HepG2 (cell line): ENCODE results near the gene DLL4. TPM values are rescaled to one million over a fixed set of nuclear protein-coding genes. Genes with fewer than 3 reads are reported as not detected.
A peak's percentile ranks its signal among the peaks of the same experiment; 100 is the strongest.

ENCODE experiments used
- ATAC-seq: fragments of 200-7000 bp; cut with Tn5 transposase; 3 replicates; pipeline ENCODE4 v1.9.1; 2020; ENCODE audit warnings: mild to moderate bottlenecking, moderate library complexity
- BruUV-seq: library from RNA; stranded (reverse); fragments of 400-500 nt; replicated peaks from 2 replicates; lab custom pipeline; 2021; lab: Mats Ljungman, UMichigan
- CTCF ChIA-PET: fragments of 300-600 bp; formaldehyde crosslinking; extraction: SDS; loops from one replicate; lab custom pipeline; 2021; ENCODE audit warnings: low total read pairs, inconsistent platforms, low intra/inter-chr PET ratio; lab: Yijun Ruan, JAX
- POLR2A ChIA-PET: fragments of 350-600 bp; sonication (Branson Sonifier 250); formaldehyde crosslinking; loops from one replicate; lab custom pipeline; 2020; ENCODE audit warnings: antibody characterized with exemption, inconsistent platforms; lab: Yijun Ruan, JAX
- DNase-seq: peaks from one replicate; pipeline ENCODE4 v3.0.0-alpha.2; 2015; ENCODE audit warnings: low spot score
- FAIRE-seq: peaks from 3 replicates; lab custom pipeline; 2011; peaks lifted over from hg19 to GRCh38; lab: Jason Lieb, UNC
- H2AFZ ChIP-seq: one replicate; pipeline ENCODE4 v1.6.1; 2011; ENCODE audit warnings: low read length, inconsistent platforms
- H3K27ac ChIP-seq: fragments of 300-600 bp; 3 replicates; pipeline ENCODE4 v1.8.0; 2011; ENCODE audit warnings: mixed run types, mild to moderate bottlenecking, mixed read lengths, low read length, inconsistent platforms; ENCODE audit not compliant: insufficient read depth; ENCODE audit errors: extremely low read length
- H3K27me3 ChIP-seq, 2 experiments: fragments of 200-600 bp in 1 of 2; 2 replicates in 1 of 2; 3 replicates in 1 of 2; pipeline versions ENCODE4 v1.6.0 to v1.8.0; 2011; ENCODE audit warnings: low read length in 2 of 2, mild to moderate bottlenecking in 2 of 2, moderate library complexity in 2 of 2, inconsistent platforms in 1 of 2; ENCODE audit not compliant: insufficient read depth in 2 of 2, control insufficient read depth in 1 of 2
- H3K36me3 ChIP-seq, 2 experiments: fragments of 200-600 bp in 1 of 2; replicated peaks in 1 of 2; 2 replicates in 1 of 2; 3 replicates in 1 of 2; pipeline versions ENCODE4 v1.5.1 to v1.8.0; 2011; ENCODE audit warnings: low read length in 2 of 2, inconsistent platforms in 1 of 2; ENCODE audit not compliant: insufficient read depth in 2 of 2, control insufficient read depth in 1 of 2
- H3K4me1 ChIP-seq: 2 replicates; pipeline ENCODE4 v1.5.1; 2012; ENCODE audit warnings: low read length, inconsistent platforms; ENCODE audit not compliant: insufficient read depth
- H3K4me2 ChIP-seq: 2 replicates; pipeline ENCODE4 v1.6.0; 2011; ENCODE audit warnings: low read depth, low read length, inconsistent platforms
- H3K4me3 ChIP-seq, 3 experiments: fragments of 200-600 bp in 1 of 3; sonication (generic), shearing (Covaris generic) in 1 of 3; replicated peaks in 1 of 3; 2 replicates each; pipeline ENCODE4 v1.5.1; 2011 to 2016; ENCODE audit warnings: low read length in 3 of 3, inconsistent platforms in 2 of 3, low read depth in 2 of 3, mild to moderate bottlenecking in 2 of 3, control low read depth in 1 of 3, mixed read lengths in 1 of 3; ENCODE audit not compliant: insufficient read depth in 1 of 3
- H3K79me2 ChIP-seq: one replicate; pipeline ENCODE4 v1.6.1; 2011; ENCODE audit warnings: low read length, inconsistent platforms; ENCODE audit not compliant: insufficient read depth
- H3K9ac ChIP-seq: 2 replicates; pipeline ENCODE4 v1.6.0; 2011; ENCODE audit warnings: mild to moderate bottlenecking, low read depth, low read length, inconsistent platforms; ENCODE audit not compliant: insufficient read depth
- H3K9me3 ChIP-seq: 2 replicates; pipeline ENCODE4 v1.5.1; 2012; ENCODE audit warnings: mild to moderate bottlenecking, low read length
- H4K20me1 ChIP-seq: 2 replicates; pipeline ENCODE4 v1.6.0; 2011; ENCODE audit warnings: inconsistent platforms, mild to moderate bottlenecking, low read length, moderate library complexity; ENCODE audit not compliant: insufficient read depth
- HIVEP1 ChIP-seq: sonication (generic); formaldehyde crosslinking; IDR thresholded peaks from 2 replicates; pipeline ENCODE4 v1.4.0; 2020; ENCODE audit warnings: mild to moderate bottlenecking, missing genetic modification reagents
- PRDM15 ChIP-seq: sonication (generic); formaldehyde crosslinking; IDR thresholded peaks from 2 replicates; pipeline ENCODE4 v1.4.0; 2020; ENCODE audit warnings: missing genetic modification reagents
- SCMH1 ChIP-seq: sonication (generic); formaldehyde crosslinking; IDR thresholded peaks from 2 replicates; pipeline ENCODE4 v1.9.0; 2021; ENCODE audit warnings: missing genetic modification reagents, mild to moderate bottlenecking, borderline replicate concordance
- SP1 ChIP-seq, 2 experiments: fragments of 450-650 bp in 1 of 2; sonication (generic) in 1 of 2; formaldehyde crosslinking in 1 of 2; IDR thresholded peaks; 2 replicates each; pipeline versions ENCODE4 v1.4.0 to v1.6.1; 2016 to 2020; ENCODE audit warnings: missing genetic modification reagents in 1 of 2
- SPEN ChIP-seq: sonication (generic); formaldehyde crosslinking; IDR thresholded peaks from 2 replicates; pipeline ENCODE4 v1.5.1; 2020; ENCODE audit warnings: low read depth, mild to moderate bottlenecking, missing genetic modification reagents
- STAT5B ChIP-seq: sonication (generic); formaldehyde crosslinking; IDR thresholded peaks from 2 replicates; pipeline ENCODE4 v1.4.0; 2020; ENCODE audit warnings: missing genetic modification reagents
- ZBTB21 ChIP-seq: sonication (generic); formaldehyde crosslinking; IDR thresholded peaks from 2 replicates; pipeline ENCODE4 v1.4.0; 2020; ENCODE audit warnings: missing genetic modification reagents
- ZBTB7A ChIP-seq: sonication (generic); formaldehyde crosslinking; IDR thresholded peaks from 2 replicates; pipeline ENCODE4 v1.8.0; 2022; ENCODE audit warnings: mild to moderate bottlenecking, missing genetic modification reagents
- ZNF253 ChIP-seq: sonication (generic); formaldehyde crosslinking; IDR thresholded peaks from 2 replicates; pipeline ENCODE4 v1.8.0; 2022; ENCODE audit warnings: mild to moderate bottlenecking, missing genetic modification reagents, borderline replicate concordance
- ZNF34 ChIP-seq: sonication (generic); formaldehyde crosslinking; IDR thresholded peaks from 2 replicates; pipeline ENCODE4 v1.4.0; 2020; ENCODE audit warnings: mild to moderate bottlenecking, missing genetic modification reagents, borderline replicate concordance
- ZNF549 ChIP-seq: sonication (generic); formaldehyde crosslinking; IDR thresholded peaks from 2 replicates; pipeline ENCODE4 v1.5.0; 2020; ENCODE audit warnings: missing genetic modification reagents
- WGBS: methylation state at CpG from one replicate; pipeline ENCODE4 v1.1.6; 2017; ENCODE audit warnings: low lambda C conversion rate; 5-methylcytosine and 5-hydroxymethylcytosine counted together
- in situ Hi-C: cut with HindIII; loops from 2 replicates; pipeline ENCODE4 v1.10.0; 2017; ENCODE audit warnings: low pct_unique_long_range_greater_than_20kb; ENCODE audit not compliant: extremely low pct_ligation_motif_present
- intact Hi-C: fragments of 100-400 bp; cut with micrococcal nuclease; formaldehyde crosslinking; loops from one replicate; pipeline ENCODE4 v1.10.0; 2022; ENCODE audit not compliant: unreplicated experiment
- polyA plus RNA-seq, 8 experiments: library from polyadenylated mRNA; depleted of rRNA in 3 of 8; stranded (reverse) in 7 of 8; unstranded in 1 of 8; fragments of >200 nt; fragmentation: Illumina TruSeq in 4 of 8; extraction: Trizol in 4 of 8; gene quantifications; 2 replicates each; pipeline versions ENCODE4 v1.2.1 to v1.2.3, GENCODE V29; 2011 to 2016; ENCODE audit warnings: low read depth in 4 of 8, missing spikeins in 1 of 8, mixed read lengths in 1 of 8; ENCODE audit not compliant: insufficient read depth in 1 of 8
- total RNA-seq, 5 experiments: library from RNA; depleted of rRNA; stranded (reverse); fragments of >200 nt; fragmentation: Illumina TruSeq; extraction: Trizol; gene quantifications; 2 replicates each; pipeline ENCODE4 v1.2.3, GENCODE V29; 2016; ENCODE audit warnings: low read depth in 1 of 5
- TF ChIP-seq, protein P1 (sequence below): sonication (generic); formaldehyde crosslinking; IDR thresholded peaks from 2 replicates; pipeline ENCODE4 v1.5.0; 2020; ENCODE audit warnings: missing genetic modification reagents

DLL4 gene
- total and polyA plus RNA-seq, 2 of the 13 experiments (the other 11 are each of a cell fraction or from before 2014, with no cell fraction given), result 0.20 to 0.25 TPM

- no peak for ATAC-seq
- no peaks in the 10 kb centered on the region for H3K79me2 ChIP-seq
- intact Hi-C loops (loop anchor here (2.0 kb wide), 1 partner anchor 17 kb away; the partner anchor contains the start of gene DLL4), in situ Hi-C loops (no loop called here)
- no peak overlapping the region for H3K4me3 ChIP-seq
- peak; percentile 61; the same call in 1 of the 2 replicates for TF ChIP-seq ZNF34
- TF ChIP-seq SPEN (CRISPR knock-in tag), result no peak
- no TSS peak for BruUV-seq
- no peak overlapping the region for H3K9ac ChIP-seq
- no peak overlapping the region for H3K27ac ChIP-seq
- no peak overlapping the region for H2AFZ ChIP-seq
- H3K27me3 ChIP-seq, result peaks cover 0 to 6% of the 10 kb centered on the region in 2 experiments; a peak in 2 of 5 replicates
- no peak for DNase-seq
- FAIRE-seq, result no peak
- H3K4me1 ChIP-seq, result peaks cover 74% of the 10 kb centered on the region
- H3K4me2 ChIP-seq, result peak overlapping the region; percentile 84; the same call in 1 of the 2 replicates
- no peaks in the 10 kb centered on the region for H4K20me1 ChIP-seq
- H3K36me3 ChIP-seq, result no peaks in the 10 kb centered on the region
- POLR2A ChIA-PET, result interaction anchor here (1.0 to 1.4 kb wide), 2 partner anchors 17 kb away, joined by 4 read pairs; partner anchors contain the start of genes DLL4 and VPS18
- CTCF ChIA-PET, result no interaction called here
- H3K9me3 ChIP-seq, result no peaks in the 10 kb centered on the region
- WGBS, result 8% methylated on average over 2 of the region's 2 CpGs
These were observed 17.4 kb upstream of the DLL4 start for GRCh38 chr15:40911693-40912092.

DNA sequence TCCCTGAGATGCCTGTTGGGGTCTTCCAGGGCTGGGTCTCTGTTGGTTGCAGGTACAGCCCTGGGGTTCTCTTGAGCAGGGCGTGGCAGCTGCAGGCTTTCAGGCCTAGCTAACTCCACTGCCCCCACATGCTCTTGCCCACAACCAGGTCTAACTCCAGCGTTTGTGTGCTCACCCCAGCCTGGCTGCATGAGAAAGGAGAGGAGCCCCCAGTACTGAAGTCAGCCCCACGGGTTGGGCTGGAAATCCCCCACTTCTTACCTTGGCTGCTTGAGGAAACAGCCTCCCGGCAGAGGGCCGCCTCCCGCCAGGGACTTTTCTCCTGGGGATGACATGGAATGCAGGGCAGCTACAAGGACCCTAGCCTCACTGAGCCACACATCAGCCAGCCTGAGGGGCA is 16.7 kb upstream of the DLL4 start:
- Histone ChIP-seq H2AFZ (no peak overlapping the region), H3K4me1 (peaks cover 70% of the 10 kb centered on the region), H3K36me3 (no peaks in the 10 kb centered on the region), H3K79me2 (no peaks in the 10 kb centered on the region), H3K4me2 (no peak overlapping the region), H4K20me1 (no peaks in the 10 kb centered on the region), H3K9me3 (no peaks in the 10 kb centered on the region), H3K27me3 (peaks cover 0 to 8% of the 10 kb centered on the region in 2 experiments; a peak in 2 of 5 replicates), H3K4me3 (no peak overlapping the region), H3K9ac (no peak overlapping the region), H3K27ac (no peak overlapping the region)
- ATAC-seq, result no peak
- no TSS peak for BruUV-seq
- ChIA-PET CTCF (no interaction called here), POLR2A (interaction anchor here (1.4 kb wide), 1 partner anchor 17 kb away, joined by 4 read pairs; the partner anchor contains the start of gene DLL4)
- 63% methylated on average over 1 of the region's 6 CpGs for WGBS
- DNase-seq, result no peak
- FAIRE-seq, result no peak
- in situ Hi-C loops (no loop called here), intact Hi-C loops (no loop called here)
- TF ChIP-seq SCMH1 (no peak), HIVEP1 (CRISPR knock-in tag) (no peak), STAT5B (no peak), PRDM15 (CRISPR knock-in tag) (no peak), ZBTB21 (CRISPR knock-in tag) (no peak), ZBTB7A (CRISPR knock-in tag) (no peak), ZNF253 (no peak), SP1 (IDR thresholded peaks at IDR 0.05) (no peak), SP1 (CRISPR knock-in tag; IDR thresholded peaks at IDR 0.05) (no peak), ZNF549 (no peak)
- TF ChIP-seq, protein P1, sequence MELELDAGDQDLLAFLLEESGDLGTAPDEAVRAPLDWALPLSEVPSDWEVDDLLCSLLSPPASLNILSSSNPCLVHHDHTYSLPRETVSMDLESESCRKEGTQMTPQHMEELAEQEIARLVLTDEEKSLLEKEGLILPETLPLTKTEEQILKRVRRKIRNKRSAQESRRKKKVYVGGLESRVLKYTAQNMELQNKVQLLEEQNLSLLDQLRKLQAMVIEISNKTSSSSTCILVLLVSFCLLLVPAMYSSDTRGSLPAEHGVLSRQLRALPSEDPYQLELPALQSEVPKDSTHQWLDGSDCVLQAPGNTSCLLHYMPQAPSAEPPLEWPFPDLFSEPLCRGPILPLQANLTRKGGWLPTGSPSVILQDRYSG, result no peak
